NB4 (cell line): ENCODE data around the gene KCNQ5.

Source experiments
- CTCF ChIP-seq: IDR thresholded peaks from one replicate; pipeline ENCODE4 v1.5.1; 2012; ENCODE audit warnings: low read depth, low read length
- MAX ChIP-seq: IDR thresholded peaks from 2 replicates; pipeline ENCODE4 v1.6.1; 2011; ENCODE audit warnings: low read depth, low read length
- MYC ChIP-seq: IDR thresholded peaks from 2 replicates; pipeline ENCODE4 v1.6.1; 2011; ENCODE audit warnings: low read depth, low read length
- POLR2A ChIP-seq: IDR thresholded peaks from 2 replicates; pipeline ENCODE4 v1.6.1; 2011; ENCODE audit warnings: mild to moderate bottlenecking; ENCODE audit not compliant: insufficient read length; ENCODE audit errors: extremely low read depth

- no peak for TF ChIP-seq POLR2A
- TF ChIP-seq CTCF: no peak
- no peak for TF ChIP-seq MYC
- TF ChIP-seq MAX: no peak
These were observed 199.0 kb downstream of the KCNQ5 start for GRCh38 chr6:72820906-72821305.
